ENCODE results near the gene MARK2. TPM values are rescaled to one million over a fixed set of nuclear protein-coding genes. Genes with fewer than 3 reads are reported as not detected.

MARK2 gene
- total RNA-seq, 1 donor from 2014 or later = 44.9 TPM

DNA sequence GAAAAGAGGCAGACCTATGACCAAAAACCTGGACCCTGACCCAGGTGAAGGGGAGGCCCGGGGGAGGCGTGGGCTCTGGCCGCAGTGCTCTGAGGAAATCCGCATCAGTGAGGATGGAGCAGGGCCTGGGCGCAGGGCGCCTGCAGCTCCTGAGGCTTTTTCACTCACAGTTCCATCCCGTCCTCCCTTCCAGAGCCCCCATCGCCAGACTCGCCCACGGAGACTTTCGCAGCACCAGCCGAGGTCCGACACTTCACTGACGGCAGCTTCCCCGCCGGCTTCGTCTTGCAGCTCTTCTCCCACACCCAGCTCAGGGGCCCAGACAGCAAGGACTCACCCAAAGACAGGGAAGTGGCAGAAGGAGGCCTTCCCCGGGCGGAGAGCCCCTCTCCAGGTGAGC, 20.3 kb upstream of the MARK2 start:
- peaks cover 21% of the 10 kb centered on the region for H3K4me1 ChIP-seq
- no peak for ATAC-seq
- no peaks in the 10 kb centered on the region for H3K27me3 ChIP-seq (ENCODE audit: low read depth)
- DNase-seq = no peak
- TF ChIP-seq, protein P1, sequence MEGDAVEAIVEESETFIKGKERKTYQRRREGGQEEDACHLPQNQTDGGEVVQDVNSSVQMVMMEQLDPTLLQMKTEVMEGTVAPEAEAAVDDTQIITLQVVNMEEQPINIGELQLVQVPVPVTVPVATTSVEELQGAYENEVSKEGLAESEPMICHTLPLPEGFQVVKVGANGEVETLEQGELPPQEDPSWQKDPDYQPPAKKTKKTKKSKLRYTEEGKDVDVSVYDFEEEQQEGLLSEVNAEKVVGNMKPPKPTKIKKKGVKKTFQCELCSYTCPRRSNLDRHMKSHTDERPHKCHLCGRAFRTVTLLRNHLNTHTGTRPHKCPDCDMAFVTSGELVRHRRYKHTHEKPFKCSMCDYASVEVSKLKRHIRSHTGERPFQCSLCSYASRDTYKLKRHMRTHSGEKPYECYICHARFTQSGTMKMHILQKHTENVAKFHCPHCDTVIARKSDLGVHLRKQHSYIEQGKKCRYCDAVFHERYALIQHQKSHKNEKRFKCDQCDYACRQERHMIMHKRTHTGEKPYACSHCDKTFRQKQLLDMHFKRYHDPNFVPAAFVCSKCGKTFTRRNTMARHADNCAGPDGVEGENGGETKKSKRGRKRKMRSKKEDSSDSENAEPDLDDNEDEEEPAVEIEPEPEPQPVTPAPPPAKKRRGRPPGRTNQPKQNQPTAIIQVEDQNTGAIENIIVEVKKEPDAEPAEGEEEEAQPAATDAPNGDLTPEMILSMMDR (IDR thresholded peaks at IDR 0.05) = no peak
- intact Hi-C loops (cut with DNase I) = no loop called here
- H3K4me3 ChIP-seq = no peak overlapping the region
- H3K27ac ChIP-seq = no peak overlapping the region
- no peaks in the 10 kb centered on the region for H3K9me3 ChIP-seq
- H3K36me3 ChIP-seq = peaks cover 73% of the 10 kb centered on the region

- DNase-seq = no peak
- Histone ChIP-seq H3K27me3 (ENCODE audit: low read depth) (no peaks in the 10 kb centered on the region), H3K4me1 (no peaks in the 10 kb centered on the region), H3K9me3 (no peaks in the 10 kb centered on the region), H3K27ac (no peak overlapping the region), H3K36me3 (peaks cover 96% of the 10 kb centered on the region), H3K4me3 (no peak overlapping the region)
- intact Hi-C loops (cut with DNase I) = no loop called here
- TF ChIP-seq, protein P1 (IDR thresholded peaks at IDR 0.05) = no peak
- ATAC-seq = no peak
These were observed 17.5 kb upstream of the MARK2 start for GRCh38 chr11:63821411-63821810.

- H3K4me3 ChIP-seq = no peak overlapping the region
- no peaks in the 10 kb centered on the region for H3K9me3 ChIP-seq
- DNase-seq (no peak), ATAC-seq (no peak)
- TF ChIP-seq, protein P1 (IDR thresholded peaks at IDR 0.05) = no peak
- H3K36me3 ChIP-seq = peaks cover 62% of the 10 kb centered on the region
- no peaks in the 10 kb centered on the region for H3K4me1 ChIP-seq
- H3K27ac ChIP-seq = no peak overlapping the region
- no peaks in the 10 kb centered on the region for H3K27me3 ChIP-seq (ENCODE audit: low read depth)
- intact Hi-C loops (cut with DNase I) = no loop called here
These were observed 12.3 kb upstream of the MARK2 start for GRCh38 chr11:63826471-63827190.

DNA sequence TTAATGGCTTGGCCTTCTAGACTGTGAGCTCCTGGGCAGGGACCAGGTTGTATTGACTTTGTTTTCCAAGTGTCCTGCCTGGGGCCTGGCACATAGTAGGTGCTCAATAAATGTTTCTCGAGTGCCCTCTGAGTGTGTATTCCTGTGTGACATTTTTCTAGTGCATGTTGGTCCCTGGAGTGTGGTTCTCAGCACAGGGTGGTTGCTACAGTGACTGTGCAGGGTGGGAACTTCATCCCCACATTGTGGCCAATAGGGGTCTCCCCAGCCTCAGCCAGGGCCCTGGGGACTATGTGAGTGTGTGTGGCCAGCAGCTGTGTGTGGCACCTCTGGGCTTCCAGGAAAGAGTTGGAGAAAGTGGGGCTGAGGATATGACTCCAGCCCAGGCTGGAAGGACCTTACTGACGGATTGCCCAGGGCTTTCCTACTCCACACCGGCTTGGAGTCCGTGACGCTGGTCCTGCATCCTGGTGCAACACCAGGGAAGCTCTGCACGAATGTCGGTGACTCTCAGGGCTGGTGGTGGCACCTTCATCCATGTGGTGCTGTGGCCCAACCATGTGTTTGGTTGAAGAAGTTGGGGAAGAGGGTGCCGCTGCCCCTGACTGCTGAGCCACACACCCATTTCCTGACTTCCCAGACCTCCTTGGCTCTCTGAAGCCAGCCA, 9.0 kb upstream of the MARK2 start:
- intact Hi-C loops (cut with DNase I) = loop anchor here (10.0 kb wide), 1 partner anchor 115 kb away; no protein-coding TSS in a partner anchor
- no peaks in the 10 kb centered on the region for H3K4me1 ChIP-seq
- no peaks in the 10 kb centered on the region for H3K9me3 ChIP-seq
- TF ChIP-seq, protein P1 (IDR thresholded peaks at IDR 0.05) = no peak
- no peaks in the 10 kb centered on the region for H3K27me3 ChIP-seq (ENCODE audit: low read depth)
- no peak overlapping the region for H3K4me3 ChIP-seq
- DNase-seq (no peak), ATAC-seq (peak in 1 of 2 donors; percentile 44)
- peaks cover 29% of the 10 kb centered on the region for H3K36me3 ChIP-seq
- H3K27ac ChIP-seq = no peak overlapping the region

DNA sequence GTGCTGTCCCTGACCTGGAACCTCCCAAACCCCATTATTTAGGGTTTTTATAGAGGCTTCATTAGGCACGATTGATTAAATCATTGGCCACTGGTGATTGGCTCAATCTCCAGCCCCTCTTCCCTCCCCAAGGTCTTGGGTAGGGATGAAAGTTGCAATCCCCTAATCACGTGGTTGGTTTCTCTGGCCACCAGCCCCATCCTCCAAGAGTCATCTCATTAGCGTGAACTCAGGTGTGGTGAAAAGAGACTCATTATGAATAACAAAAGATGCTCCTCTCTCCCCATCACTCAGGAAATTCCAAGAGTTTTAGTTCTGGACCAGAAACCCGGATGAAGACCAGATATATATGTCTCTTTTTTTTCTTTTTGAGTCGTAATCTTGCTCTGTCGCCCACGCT, 7.6 kb upstream of the MARK2 start:
- TF ChIP-seq, protein P1 (IDR thresholded peaks at IDR 0.05) = no peak
- H3K4me1 ChIP-seq = no peaks in the 10 kb centered on the region

More for the DNA sequence above, 7.6 kb upstream of the MARK2 start:
- peaks cover 15% of the 10 kb centered on the region for H3K36me3 ChIP-seq
- ATAC-seq (no peak), DNase-seq (no peak)
- H3K4me3 ChIP-seq = no peak overlapping the region
- no peak overlapping the region for H3K27ac ChIP-seq
- H3K27me3 ChIP-seq (ENCODE audit: low read depth) = no peaks in the 10 kb centered on the region
- intact Hi-C loops (cut with DNase I) = loop anchor here (10.0 kb wide), 1 partner anchor 113 kb away; no protein-coding TSS in a partner anchor
- H3K9me3 ChIP-seq = no peaks in the 10 kb centered on the region

Measured in lower lobe of right lung (tissue), 2 donors.